Lower leg skin (tissue), 3 donors: Measurements from ENCODE around the gene BRWD1.

Experiments used
- CTCF ChIP-seq, 3 donors: fragments of 450-650 bp; IDR thresholded peaks; one replicate each; pipeline ENCODE4 v1.5.1; 2016; ENCODE audit warnings: antibody characterized with exemption in 3 of 3, mild to moderate bottlenecking in 3 of 3, moderate library complexity in 2 of 3
- POLR2A ChIP-seq, 2 donors: fragments of 450-650 bp; IDR thresholded peaks; one replicate each; pipeline ENCODE4 v1.6.1; 2016 to 2017; ENCODE audit warnings: antibody characterized with exemption in 2 of 2, mild to moderate bottlenecking in 1 of 2, moderate library complexity in 1 of 2

GRCh38 chr21:39346671-39347331, 33.4 kb upstream of the BRWD1 start:
- no peak for TF ChIP-seq CTCF (IDR thresholded peaks at IDR 0.05)
- TF ChIP-seq POLR2A (IDR thresholded peaks at IDR 0.05), result no peak
